Mammary epithelial cell (primary cell): ENCODE data around the gene TRIM38.

Experiments
- CTCF ChIP-seq, 2 donors: IDR thresholded peaks in 1 of 2; conservative IDR thresholded peaks in 1 of 2; 2 replicates each; pipeline ENCODE4 v1.5.1; 2011 to 2012; ENCODE audit warnings: inconsistent platforms in 2 of 2, low read length in 2 of 2, mild to moderate bottlenecking in 2 of 2, control low read depth in 1 of 2, low read depth in 1 of 2; ENCODE audit not compliant: insufficient read depth in 1 of 2; ENCODE audit errors: extremely low read depth in 1 of 2
- EZH2 ChIP-seq: IDR thresholded peaks from 2 replicates; pipeline ENCODE4 v1.6.1; 2012; ENCODE audit warnings: low read length, inconsistent platforms, borderline replicate concordance

GRCh38 chr6:25975923-25976560, 13.4 kb downstream of the TRIM38 start:
- no peak for TF ChIP-seq CTCF (conservative IDR thresholded peaks at IDR 0.05 in 1 of 2, IDR thresholded peaks at IDR 0.05 in 1 of 2; ENCODE audit: extremely low read depth in 1 of 2, insufficient read depth in 1 of 2, low read depth in 1 of 2, low read length in 2 of 2)
- no peak for TF ChIP-seq EZH2
